Measurements from ENCODE around the gene SREK1IP1. TPM values are rescaled to one million over a fixed set of nuclear protein-coding genes. Genes with fewer than 3 reads are reported as not detected.

SREK1IP1 gene
- total RNA-seq: 10 to 100 TPM; 28.1 to 30.0 TPM

GRCh38 chr5:64768358-64769312 lies at the start of gene SREK1IP1, which contains the start of gene CWC27:
Gene SREK1IP1, minus strand, starts transcription at chr5:64768691. Its CDS starts 174 bp downstream, at chr5:64768517.
Gene CWC27, plus strand, starts transcription at chr5:64768930. Its CDS starts 217 bp downstream, at chr5:64769147.
- H3K4me1 Mint-ChIP-seq: peaks cover 50% of the 10 kb centered on the region
- peak within 1 kb of the TSS; percentile 91 for H3K27ac Mint-ChIP-seq
- H3K27me3 Mint-ChIP-seq: no peaks in the 10 kb centered on the region
- CTCF ChIA-PET: interaction anchor here (1.0 to 1.8 kb wide), 4 partner anchors 15 to 133 kb away, joined by 3 to 7 read pairs (median 4); no protein-coding TSS in a partner anchor
- peak within 1 kb of the TSS; percentile 95 for H3K4me3 Mint-ChIP-seq
- peak; percentile 86 for DNase-seq
- H3K9me3 Mint-ChIP-seq: no peaks in the 10 kb centered on the region
- POLR2A ChIA-PET: interaction anchor here (0.8 to 3.7 kb wide), 13 partner anchors 9 to 796 kb away, joined by 3 to 16 read pairs (median 4); partner anchors contain the start of genes ADAMTS6, CENPK and PPWD1
- H3K36me3 Mint-ChIP-seq (ENCODE audit: low read depth): peaks cover 16% of the 10 kb centered on the region

GRCh38 chr5:64818245-64818644 lies 49.8 kb upstream of the SREK1IP1 start:
- CTCF ChIA-PET: no interaction called here
- Mint-ChIP-seq H3K27me3 (no peaks in the 10 kb centered on the region), H3K27ac (no peak overlapping the region), H3K9me3 (no peaks in the 10 kb centered on the region), H3K36me3 (ENCODE audit: low read depth) (peaks cover 21% of the 10 kb centered on the region), H3K4me3 (no peak overlapping the region), H3K4me1 (peaks cover 22% of the 10 kb centered on the region)
- no peak for DNase-seq
- POLR2A ChIA-PET: no interaction called here

- Mint-ChIP-seq H3K27ac (no peak overlapping the region), H3K36me3 (ENCODE audit: low read depth) (peaks cover 11% of the 10 kb centered on the region), H3K27me3 (no peaks in the 10 kb centered on the region), H3K4me1 (peaks cover 12% of the 10 kb centered on the region), H3K4me3 (no peak overlapping the region), H3K9me3 (no peaks in the 10 kb centered on the region)
- CTCF ChIA-PET: no interaction called here
- POLR2A ChIA-PET: no interaction called here
- DNase-seq: no peak
Observed at GRCh38 chr5:64814073-64814472, 45.6 kb upstream of the SREK1IP1 start.

DNA sequence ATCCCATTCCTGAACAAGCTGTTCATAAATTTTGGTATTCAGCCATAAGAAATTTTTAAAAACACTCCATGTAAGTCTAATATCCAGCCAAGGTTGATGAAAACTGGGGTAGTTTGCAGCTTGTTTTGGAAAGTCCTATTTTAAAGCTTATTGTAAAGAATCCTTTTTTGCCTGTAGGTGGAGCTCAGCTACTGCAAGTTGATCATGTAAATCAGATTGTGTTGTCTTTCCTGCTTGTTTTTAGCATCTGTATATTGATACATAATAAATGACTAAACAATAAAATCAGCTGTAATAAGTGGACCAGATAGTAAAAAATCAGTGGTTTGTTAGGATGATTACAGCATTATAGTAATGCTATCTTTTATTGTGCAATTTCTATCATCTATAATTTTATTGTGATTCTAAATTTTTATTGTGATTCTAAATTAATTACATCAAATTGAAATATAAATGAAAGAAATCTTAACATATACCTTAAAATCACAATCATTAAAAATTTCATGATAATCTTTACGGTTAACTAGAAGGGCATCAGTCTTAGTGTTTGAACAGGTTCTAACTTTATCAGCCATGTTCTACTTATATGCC lies 42.7 kb upstream of the SREK1IP1 start:
- no peak overlapping the region for H3K4me3 Mint-ChIP-seq
- ChIA-PET POLR2A (interaction anchor here (1.1 to 2.0 kb wide), 3 partner anchors 225 to 752 kb away, joined by 3 to 6 read pairs (median 4); partner anchors contain the start of gene CENPK), CTCF (interaction anchor here (0.7 to 2.9 kb wide), 14 partner anchors 8 to 846 kb away, joined by 3 to 43 read pairs (median 4); partner anchors contain the start of genes ADAMTS6, CWC27 and SREK1IP1)
- no peaks in the 10 kb centered on the region for H3K36me3 Mint-ChIP-seq (ENCODE audit: low read depth)
- H3K4me1 Mint-ChIP-seq: peaks cover 10% of the 10 kb centered on the region
- no peak overlapping the region for H3K27ac Mint-ChIP-seq
- no peaks in the 10 kb centered on the region for H3K27me3 Mint-ChIP-seq
- DNase-seq: no peak
- no peaks in the 10 kb centered on the region for H3K9me3 Mint-ChIP-seq

- Mint-ChIP-seq H3K27ac (no peak overlapping the region), H3K36me3 (ENCODE audit: low read depth) (no peaks in the 10 kb centered on the region), H3K27me3 (no peaks in the 10 kb centered on the region), H3K4me1 (no peaks in the 10 kb centered on the region), H3K9me3 (no peaks in the 10 kb centered on the region), H3K4me3 (no peak overlapping the region)
- CTCF ChIA-PET: interaction anchor here (1.5 kb wide), 1 partner anchor 10 kb away, joined by 3 read pairs; no protein-coding TSS in a partner anchor
- POLR2A ChIA-PET: no interaction called here
- DNase-seq: no peak
Observed at GRCh38 chr5:64807520-64807919, 39.0 kb upstream of the SREK1IP1 start.

- ChIA-PET POLR2A (no interaction called here), CTCF (interaction anchor here (0.9 to 1.5 kb wide), 2 partner anchors 9 to 22 kb away, joined by 3 read pairs; no protein-coding TSS in a partner anchor)
- Mint-ChIP-seq H3K27ac (no peak overlapping the region), H3K27me3 (no peaks in the 10 kb centered on the region), H3K4me3 (no peak overlapping the region), H3K4me1 (no peaks in the 10 kb centered on the region), H3K9me3 (no peaks in the 10 kb centered on the region), H3K36me3 (ENCODE audit: low read depth) (no peaks in the 10 kb centered on the region)
- DNase-seq: no peak
Observed at GRCh38 chr5:64806537-64806936, 38.0 kb upstream of the SREK1IP1 start.

DNA sequence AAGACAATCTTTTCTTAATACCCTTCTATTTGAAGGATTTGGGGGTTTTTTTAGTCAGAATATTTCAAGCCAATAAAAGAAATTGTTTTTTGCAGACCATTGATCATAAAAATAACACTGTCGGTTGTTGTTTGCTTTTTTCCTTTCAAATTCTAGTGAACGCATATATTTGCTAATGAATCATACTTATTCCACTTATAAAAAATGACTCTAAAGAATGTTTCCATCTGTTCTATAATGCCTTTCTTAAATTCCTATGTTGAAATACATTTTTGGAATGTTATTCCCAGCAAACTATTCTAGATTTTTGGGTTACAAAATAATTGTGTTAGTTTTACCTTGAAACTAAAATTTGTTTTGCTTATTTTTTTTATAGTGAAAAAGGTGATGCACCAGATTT lies 32.4 kb upstream of the SREK1IP1 start:
- DNase-seq: no peak
- Mint-ChIP-seq H3K36me3 (ENCODE audit: low read depth) (no peaks in the 10 kb centered on the region), H3K27me3 (no peaks in the 10 kb centered on the region), H3K27ac (no peak overlapping the region), H3K9me3 (no peaks in the 10 kb centered on the region), H3K4me1 (no peaks in the 10 kb centered on the region), H3K4me3 (no peak overlapping the region)
- CTCF ChIA-PET: no interaction called here
- POLR2A ChIA-PET: no interaction called here

GRCh38 chr5:64796301-64796700 lies 27.8 kb upstream of the SREK1IP1 start:
- no peak for DNase-seq
- Mint-ChIP-seq H3K4me1 (no peaks in the 10 kb centered on the region), H3K36me3 (ENCODE audit: low read depth) (peaks cover 7% of the 10 kb centered on the region), H3K9me3 (no peaks in the 10 kb centered on the region), H3K4me3 (no peak overlapping the region), H3K27ac (no peak overlapping the region), H3K27me3 (no peaks in the 10 kb centered on the region)
- CTCF ChIA-PET: no interaction called here
- POLR2A ChIA-PET: no interaction called here

GRCh38 chr5:64794053-64794770 lies 25.7 kb upstream of the SREK1IP1 start:
- Mint-ChIP-seq H3K27ac (no peak overlapping the region), H3K4me1 (peaks cover 9% of the 10 kb centered on the region), H3K36me3 (ENCODE audit: low read depth) (peaks cover 9% of the 10 kb centered on the region), H3K9me3 (no peaks in the 10 kb centered on the region), H3K27me3 (no peaks in the 10 kb centered on the region), H3K4me3 (no peak overlapping the region)
- ChIA-PET CTCF (interaction anchor here (1.0 to 2.0 kb wide), 2 partner anchors 8 to 10 kb away, joined by 3 to 6 read pairs; no protein-coding TSS in a partner anchor), POLR2A (no interaction called here)
- no peak for DNase-seq

GRCh38 chr5:64792469-64792868 lies 24.0 kb upstream of the SREK1IP1 start:
- no peaks in the 10 kb centered on the region for H3K9me3 Mint-ChIP-seq
- H3K4me3 Mint-ChIP-seq: no peak overlapping the region
- H3K4me1 Mint-ChIP-seq: peaks cover 13% of the 10 kb centered on the region
- ChIA-PET CTCF (no interaction called here), POLR2A (no interaction called here)
- H3K36me3 Mint-ChIP-seq (ENCODE audit: low read depth): peaks cover 9% of the 10 kb centered on the region
- no peak for DNase-seq
- H3K27me3 Mint-ChIP-seq: no peaks in the 10 kb centered on the region
- no peak overlapping the region for H3K27ac Mint-ChIP-seq

DNA sequence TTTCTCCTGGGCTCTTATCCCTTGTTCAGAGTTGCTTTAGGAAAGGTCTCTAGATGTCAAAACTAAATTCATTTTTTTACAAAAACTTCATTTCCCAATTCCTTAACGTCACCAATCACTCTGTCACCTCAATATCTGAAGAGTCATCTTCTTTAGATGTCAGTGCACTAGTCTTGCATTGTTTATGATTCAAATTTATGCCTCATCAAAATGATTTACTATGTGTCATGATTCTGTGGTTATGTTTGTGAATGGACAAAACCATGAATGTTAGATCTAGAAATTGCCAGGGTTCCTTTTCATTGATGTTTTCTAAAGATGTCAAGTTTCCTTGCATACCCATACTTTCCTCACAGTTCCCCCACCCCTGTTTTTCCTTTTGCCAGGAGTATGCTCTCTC lies 21.7 kb upstream of the SREK1IP1 start:
- ChIA-PET CTCF (no interaction called here), POLR2A (no interaction called here)
- Mint-ChIP-seq H3K4me3 (no peak overlapping the region), H3K36me3 (ENCODE audit: low read depth) (peaks cover 13% of the 10 kb centered on the region), H3K27ac (no peak overlapping the region), H3K4me1 (peaks cover 13% of the 10 kb centered on the region), H3K27me3 (no peaks in the 10 kb centered on the region), H3K9me3 (no peaks in the 10 kb centered on the region)
- DNase-seq: no peak

DNA sequence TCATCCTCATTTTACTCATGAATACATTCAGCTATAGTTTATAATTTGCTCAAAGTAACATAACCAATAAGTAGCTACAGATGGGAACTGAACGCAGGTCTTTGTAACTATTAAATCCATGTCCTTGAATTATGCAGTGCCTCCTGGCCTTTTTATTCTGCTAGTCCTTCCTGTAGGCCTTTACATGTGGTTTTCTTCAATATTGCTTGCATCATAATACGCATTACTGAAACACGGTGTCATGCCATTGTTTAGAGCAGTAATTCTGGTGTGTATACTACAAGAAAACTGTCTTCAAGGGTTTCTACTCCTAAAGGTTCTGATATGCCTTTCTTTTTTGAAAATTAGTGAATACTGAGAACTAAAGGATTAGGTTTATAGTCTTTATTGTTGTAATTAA lies 21.0 kb upstream of the SREK1IP1 start:
- POLR2A ChIA-PET: no interaction called here
- Mint-ChIP-seq H3K27me3 (no peaks in the 10 kb centered on the region), H3K36me3 (ENCODE audit: low read depth) (peaks cover 13% of the 10 kb centered on the region), H3K4me3 (no peak overlapping the region), H3K9me3 (no peaks in the 10 kb centered on the region), H3K27ac (no peak overlapping the region), H3K4me1 (peaks cover 13% of the 10 kb centered on the region)
- no peak for DNase-seq
- CTCF ChIA-PET: interaction anchor here (0.6 kb wide), 1 partner anchor 50 kb away, joined by 3 read pairs; no protein-coding TSS in a partner anchor

All from activated CD4-positive, alpha-beta memory T cell treated with anti-CD3 and anti-CD28 coated beads, Interleukin-2, amount 10 ng/mL, durations not matched to agents 7 days and 5 days (primary cell).